ENCODE data around the gene CRB1. TPM values are rescaled to one million over a fixed set of nuclear protein-coding genes. Genes with fewer than 3 reads are reported as not detected.

Gene CRB1
- total and polyA plus RNA-seq, 2 of the 8 experiments (the other 6 are each of a cell fraction or from before 2014, with no cell fraction given), result 0.03 TPM; not detected in 1

- Histone ChIP-seq H4K8ac (ENCODE audit: extremely low read depth, insufficient read depth, low read length) (no peak overlapping the region), H3K4me2 (ENCODE audit: insufficient read depth in 1 of 2, low read depth in 2 of 2, low read length in 2 of 2) (no peak overlapping the region), H2AK5ac (ENCODE audit: low read depth, low read length) (no peak overlapping the region), H3K27ac (ENCODE audit: low read depth, low read length) (no peak overlapping the region), H3K23me2 (ENCODE audit: low read depth, low read length) (no peaks in the 10 kb centered on the region), H2BK5ac (ENCODE audit: low read depth, low read length) (no peak overlapping the region), H3K36me3 (ENCODE audit: control insufficient read depth in 2 of 4, insufficient read depth in 4 of 4, low read length in 3 of 4) (no peaks in the 10 kb centered on the region), H2BK120ac (replicated peaks; ENCODE audit: low read depth, low read length) (no peak overlapping the region), H2BK12ac (ENCODE audit: low read depth, low read length) (no peak overlapping the region), H3K79me1 (ENCODE audit: low read depth, low read length) (no peaks in the 10 kb centered on the region), H2BK20ac (ENCODE audit: low read length) (no peak overlapping the region), H3K9me3 (ENCODE audit: insufficient read depth in 2 of 2, low read depth in 1 of 2, low read length in 1 of 2) (no peaks in the 10 kb centered on the region), H2AFZ (ENCODE audit: low read length) (no peak overlapping the region), H3K4ac (replicated peaks; ENCODE audit: insufficient read length, low read depth, low read length) (no peak overlapping the region), H4K5ac (ENCODE audit: insufficient read length, low read depth, low read length) (no peak overlapping the region), H3K23ac (ENCODE audit: insufficient read length) (no peak overlapping the region), H3K4me1 (replicated peaks in 1 of 4; ENCODE audit: control insufficient read depth in 3 of 4, insufficient read depth in 4 of 4, low read length in 3 of 4) (peaks cover 2 to 32% (median 17%) of the 10 kb centered on the region in 4 experiments; a peak in 5 of 7 replicates), H3K9ac (replicated peaks in 1 of 4; ENCODE audit: extremely low read depth in 1 of 4, low read depth in 3 of 4, low read length in 3 of 4) (no peak overlapping the region), H3K56ac (replicated peaks; ENCODE audit: insufficient read length, low read depth, low read length) (no peak overlapping the region), H4K20me1 (replicated peaks in 1 of 2; ENCODE audit: control insufficient read depth in 1 of 2, insufficient read depth in 2 of 2, low read length in 2 of 2) (no peaks in the 10 kb centered on the region), H3K14ac (ENCODE audit: insufficient read length) (no peak overlapping the region), H3K27me3 (replicated peaks in 1 of 4; ENCODE audit: control insufficient read depth in 3 of 4, extremely low read depth in 1 of 4, insufficient read depth in 3 of 4, low read length in 3 of 4) (no peaks in the 10 kb centered on the region), H4K91ac (replicated peaks; ENCODE audit: insufficient read length, low read length) (no peak overlapping the region), H3K79me2 (ENCODE audit: control insufficient read depth in 1 of 2, insufficient read depth in 2 of 2, low read length in 2 of 2) (no peaks in the 10 kb centered on the region), H3K4me3 (ENCODE audit: extremely low read depth in 1 of 4, insufficient read depth in 2 of 4, low read depth in 3 of 4, low read length in 4 of 4) (no peak overlapping the region), H3K18ac (ENCODE audit: extremely low read depth, low read length) (no peak overlapping the region), H2BK15ac (ENCODE audit: low read length) (no peak overlapping the region)
- FAIRE-seq, result no peak
- ChIA-PET CTCF (ENCODE audit: partially characterized antibody) (interaction anchor here (1.4 to 2.0 kb wide), 2 partner anchors 41 to 261 kb away, joined by 4 to 8 read pairs; no protein-coding TSS in a partner anchor), POLR2A (ENCODE audit: partially characterized antibody) (no interaction called here)
- TF ChIP-seq ZNF274 (IDR thresholded peaks at IDR 0.05; ENCODE audit: borderline replicate concordance, extremely low read depth, low read length) (no peak), PHF8 (conservative IDR thresholded peaks at IDR 0.05; ENCODE audit: low read depth, low read length) (no peak), CBX8 (IDR thresholded peaks at IDR 0.05; ENCODE audit: borderline replicate concordance, low read depth, low read length) (no peak), JUND (IDR thresholded peaks at IDR 0.05; ENCODE audit: low read length) (no peak), EZH2 (IDR thresholded peaks at IDR 0.05; ENCODE audit: low read depth, low read length, severe bottlenecking) (no peak), ASH2L (IDR thresholded peaks at IDR 0.05; ENCODE audit: low read length) (no peak), SIX5 (IDR thresholded peaks at IDR 0.05; ENCODE audit: low read depth, low read length) (no peak)
- no peak for DNase-seq (ENCODE audit: low read depth in 1 of 2, low spot score in 2 of 2)
- 97% methylated on average over 2 of the region's 2 CpGs; no CpG with 5 or more reads in 1 of the 2 experiments for WGBS, 2 experiments (ENCODE audit: extremely low coverage in 1 of 2, insufficient coverage in 1 of 2, insufficient read length in 1 of 2, insufficient replicate concordance in 2 of 2, low coverage in 1 of 2, low lambda C conversion rate in 2 of 2, missing lambda C conversion rate in 1 of 2)
Measured at GRCh38 chr1:197440715-197441114, 172.7 kb downstream of the CRB1 start.
